ENCODE data around the gene EHMT1. TPM values are rescaled to one million over a fixed set of nuclear protein-coding genes. Genes with fewer than 3 reads are reported as not detected.

Gene EHMT1
- total and polyA plus RNA-seq, 2 of the 8 experiments (the other 6 are each of a cell fraction or from before 2014, with no cell fraction given) = 95.7 to 163 TPM

GRCh38 chr9:137574192-137574591, 44.6 kb upstream of the EHMT1 start:
- no peak for FAIRE-seq
- Histone ChIP-seq H2BK5ac (ENCODE audit: low read depth, low read length) (no peak overlapping the region), H3K9ac (replicated peaks in 1 of 4; ENCODE audit: extremely low read depth in 1 of 4, low read depth in 3 of 4, low read length in 3 of 4) (no peak overlapping the region), H4K8ac (ENCODE audit: extremely low read depth, insufficient read depth, low read length) (no peak overlapping the region), H3K79me1 (ENCODE audit: low read depth, low read length) (peaks cover 19% of the 10 kb centered on the region), H2BK120ac (replicated peaks; ENCODE audit: low read depth, low read length) (no peak overlapping the region), H3K56ac (replicated peaks; ENCODE audit: insufficient read length, low read depth, low read length) (no peak overlapping the region), H3K4me1 (replicated peaks in 1 of 4; ENCODE audit: control insufficient read depth in 3 of 4, insufficient read depth in 4 of 4, low read length in 3 of 4) (peaks cover 0 to 11% (median 3%) of the 10 kb centered on the region in 4 experiments; a peak in 5 of 7 replicates), H3K36me3 (ENCODE audit: control insufficient read depth in 2 of 4, insufficient read depth in 4 of 4, low read length in 3 of 4) (peaks cover 23 to 45% (median 36%) of the 10 kb centered on the region in 4 experiments), H4K91ac (replicated peaks; ENCODE audit: insufficient read length, low read length) (no peak overlapping the region), H3K4me3 (ENCODE audit: extremely low read depth in 1 of 4, insufficient read depth in 2 of 4, low read depth in 3 of 4, low read length in 4 of 4) (no peak overlapping the region), H2AK5ac (ENCODE audit: low read depth, low read length) (no peak overlapping the region), H3K14ac (ENCODE audit: insufficient read length) (no peak overlapping the region), H3K23me2 (ENCODE audit: low read depth, low read length) (peaks cover 10% of the 10 kb centered on the region; the same call in 1 of the 2 replicates), H3K9me3 (ENCODE audit: insufficient read depth in 2 of 2, low read depth in 1 of 2, low read length in 1 of 2) (no peaks in the 10 kb centered on the region), H2AFZ (ENCODE audit: low read length) (no peak overlapping the region), H3K4ac (replicated peaks; ENCODE audit: insufficient read length, low read depth, low read length) (no peak overlapping the region), H3K79me2 (ENCODE audit: control insufficient read depth in 1 of 2, insufficient read depth in 2 of 2, low read length in 2 of 2) (peaks cover 12 to 47% of the 10 kb centered on the region in 2 experiments), H2BK20ac (ENCODE audit: low read length) (no peak overlapping the region), H2BK15ac (ENCODE audit: low read length) (no peak overlapping the region), H4K20me1 (replicated peaks in 1 of 2; ENCODE audit: control insufficient read depth in 1 of 2, insufficient read depth in 2 of 2, low read length in 2 of 2) (peaks cover 7 to 20% of the 10 kb centered on the region in 2 experiments), H3K27me3 (replicated peaks in 1 of 4; ENCODE audit: control insufficient read depth in 3 of 4, extremely low read depth in 1 of 4, insufficient read depth in 3 of 4, low read length in 3 of 4) (no peaks in the 10 kb centered on the region), H3K27ac (ENCODE audit: low read depth, low read length) (no peak overlapping the region), H3K23ac (ENCODE audit: insufficient read length) (no peak overlapping the region), H3K4me2 (ENCODE audit: insufficient read depth in 1 of 2, low read depth in 2 of 2, low read length in 2 of 2) (no peak overlapping the region), H3K18ac (ENCODE audit: extremely low read depth, low read length) (no peak overlapping the region), H4K5ac (ENCODE audit: insufficient read length, low read depth, low read length) (no peak overlapping the region), H2BK12ac (ENCODE audit: low read depth, low read length) (no peak overlapping the region)
- DNase-seq (ENCODE audit: low read depth in 1 of 2, low spot score in 2 of 2) = no peak
- 95% methylated on average over 10 of the region's 10 CpGs; no CpG with 5 or more reads in 1 of the 2 experiments for WGBS, 2 experiments (ENCODE audit: extremely low coverage in 1 of 2, insufficient coverage in 1 of 2, insufficient read length in 1 of 2, insufficient replicate concordance in 2 of 2, low coverage in 1 of 2, low lambda C conversion rate in 2 of 2, missing lambda C conversion rate in 1 of 2)
- ChIA-PET CTCF (ENCODE audit: partially characterized antibody) (interaction anchor here (0.7 to 3.2 kb wide), 4 partner anchors 8 to 757 kb away, joined by 3 to 21 read pairs (median 4); no protein-coding TSS in a partner anchor), POLR2A (ENCODE audit: partially characterized antibody) (interaction anchor here (1.2 to 3.7 kb wide), 4 partner anchors 9 to 175 kb away, joined by 3 to 14 read pairs (median 12); no protein-coding TSS in a partner anchor)
- no peak for TF ChIP-seq E2F6 (IDR thresholded peaks at IDR 0.05)
- no peak for TF ChIP-seq TCF12 (IDR thresholded peaks at IDR 0.05; ENCODE audit: low read depth, low read length)
- TF ChIP-seq SP4 (IDR thresholded peaks at IDR 0.05; ENCODE audit: low read length) = no peak
- TF ChIP-seq USF2 (IDR thresholded peaks at IDR 0.05; ENCODE audit: low read length) = no peak
- TF ChIP-seq TBP (IDR thresholded peaks at IDR 0.05; ENCODE audit: low read depth, low read length) = no peak
- TF ChIP-seq FOSL1 (IDR thresholded peaks at IDR 0.05; ENCODE audit: insufficient read depth, low read depth, low read length) = no peak
- TF ChIP-seq ATF3 (IDR thresholded peaks at IDR 0.05; ENCODE audit: insufficient read depth, low read depth, low read length) = no peak
- no peak for TF ChIP-seq RNF2 (IDR thresholded peaks at IDR 0.05; ENCODE audit: borderline replicate concordance, low read depth, low read length, missing control alignments, poor library complexity, severe bottlenecking)
- TF ChIP-seq KDM4A (IDR thresholded peaks at IDR 0.05; ENCODE audit: low read depth, low read length, severe bottlenecking) = no peak
- TF ChIP-seq SIX5 (IDR thresholded peaks at IDR 0.05; ENCODE audit: low read depth, low read length) = no peak
- no peak for TF ChIP-seq JUN (IDR thresholded peaks at IDR 0.05; ENCODE audit: low read depth, low read length)

Data from H1 (cell line).